HepG2 (cell line): ENCODE data around the gene CKLF. TPM values are rescaled to one million over a fixed set of nuclear protein-coding genes. Genes with fewer than 3 reads are reported as not detected.

Experiments
- BATF2 ChIP-seq: sonication (generic); formaldehyde crosslinking; IDR thresholded peaks from 2 replicates; pipeline ENCODE4 v1.8.0; 2022; ENCODE audit warnings: mild to moderate bottlenecking, missing genetic modification reagents, moderate library complexity
- BCL3 ChIP-seq: sonication (generic); formaldehyde crosslinking; IDR thresholded peaks from 2 replicates; pipeline ENCODE4 v1.5.1; 2020; ENCODE audit warnings: mild to moderate bottlenecking, missing genetic modification reagents, moderate library complexity
- CREM ChIP-seq, 2 experiments: sonication (generic) in 1 of 2; formaldehyde crosslinking in 1 of 2; IDR thresholded peaks; 2 replicates each; pipeline versions ENCODE4 v1.4.0 to v1.6.1; 2016 to 2020; ENCODE audit warnings: antibody characterized with exemption in 1 of 2, mild to moderate bottlenecking in 1 of 2, missing genetic modification reagents in 1 of 2
- DBP ChIP-seq: sonication (generic); formaldehyde crosslinking; IDR thresholded peaks from 2 replicates; pipeline ENCODE4 v1.4.0; 2020; ENCODE audit warnings: missing genetic modification reagents; ENCODE audit errors: not compliant biosample characterization
- E2F5 ChIP-seq: sonication (generic); formaldehyde crosslinking; conservative IDR thresholded peaks from 2 replicates; pipeline ENCODE4 v1.4.0; 2020; ENCODE audit warnings: missing genetic modification reagents
- HES4 ChIP-seq: sonication (generic); formaldehyde crosslinking; IDR thresholded peaks from 2 replicates; pipeline ENCODE4 v1.9.0; 2021; ENCODE audit warnings: mild to moderate bottlenecking, missing genetic modification reagents, borderline replicate concordance
- KAT8 ChIP-seq: IDR thresholded peaks from 2 replicates; pipeline ENCODE4 v1.6.1; 2016; ENCODE audit warnings: missing genetic modification reagents, missing compliant biosample characterization
- KDM5A ChIP-seq: fragments of 200-600 bp; sonication (generic); IDR thresholded peaks from 2 replicates; pipeline ENCODE4 v1.7.0; 2018; ENCODE audit warnings: antibody characterized with exemption, mild to moderate bottlenecking, low read length, borderline replicate concordance
- PCBP1 ChIP-seq: fragments of 200-400 bp; formaldehyde crosslinking; IDR thresholded peaks from 2 replicates; pipeline ENCODE4 v1.6.1; 2017; ENCODE audit warnings: mild to moderate bottlenecking, low read depth, low read length, borderline replicate concordance
- POLR2G ChIP-seq: fragments of 200-400 bp; formaldehyde crosslinking; IDR thresholded peaks from 2 replicates; pipeline ENCODE4 v1.6.1; 2018; ENCODE audit warnings: mild to moderate bottlenecking, low read depth, low read length, moderate library complexity
- TAF15 ChIP-seq: fragments of 200-400 bp; formaldehyde crosslinking; IDR thresholded peaks from one replicate; pipeline ENCODE4 v1.6.1; 2018; ENCODE audit warnings: mild to moderate bottlenecking, low read depth, low read length; ENCODE audit not compliant: poor library complexity, severe bottlenecking
- TFAP4 ChIP-seq: sonication (generic); IDR thresholded peaks from 2 replicates; pipeline ENCODE4 v1.6.1; 2016; ENCODE audit warnings: low read depth, borderline replicate concordance
- THAP8 ChIP-seq: sonication (generic); formaldehyde crosslinking; IDR thresholded peaks from 2 replicates; pipeline ENCODE4 v1.5.1; 2020; ENCODE audit warnings: missing genetic modification reagents, mild to moderate bottlenecking, borderline replicate concordance
- ZBTB20 ChIP-seq: sonication (generic); formaldehyde crosslinking; IDR thresholded peaks from 2 replicates; pipeline ENCODE4 v1.8.1; 2023; ENCODE audit warnings: missing genetic modification reagents, low read depth, mild to moderate bottlenecking, borderline replicate concordance
- ZBTB38 ChIP-seq: sonication (generic); formaldehyde crosslinking; IDR thresholded peaks from 2 replicates; pipeline ENCODE4 v1.5.1; 2020; ENCODE audit warnings: mild to moderate bottlenecking, missing genetic modification reagents
- ZFY ChIP-seq: sonication (generic); formaldehyde crosslinking; IDR thresholded peaks from 2 replicates; pipeline ENCODE4 v1.4.0; 2020; ENCODE audit warnings: missing genetic modification reagents
- ZGPAT ChIP-seq: IDR thresholded peaks from 2 replicates; pipeline ENCODE4 v1.6.1; 2016; ENCODE audit warnings: mild to moderate bottlenecking
- ZNF543 ChIP-seq: sonication (generic); formaldehyde crosslinking; IDR thresholded peaks from 2 replicates; pipeline ENCODE4 v1.4.0; 2020; ENCODE audit warnings: mild to moderate bottlenecking, missing genetic modification reagents
- ZNF790 ChIP-seq: sonication (generic); formaldehyde crosslinking; IDR thresholded peaks from 2 replicates; pipeline ENCODE4 v1.8.0; 2022; ENCODE audit warnings: missing genetic modification reagents, mild to moderate bottlenecking, borderline replicate concordance
- ZNF891 ChIP-seq: sonication (generic); formaldehyde crosslinking; IDR thresholded peaks from 2 replicates; pipeline ENCODE4 v1.5.0; 2020; ENCODE audit warnings: mild to moderate bottlenecking, missing genetic modification reagents
- polyA plus RNA-seq, 8 experiments: library from polyadenylated mRNA; depleted of rRNA in 3 of 8; stranded (reverse) in 7 of 8; unstranded in 1 of 8; fragments of >200 nt; fragmentation: Illumina TruSeq in 4 of 8; extraction: Trizol in 4 of 8; gene quantifications; 2 replicates each; pipeline versions ENCODE4 v1.2.1 to v1.2.3, GENCODE V29; 2011 to 2016; ENCODE audit warnings: low read depth in 4 of 8, missing spikeins in 1 of 8, mixed read lengths in 1 of 8; ENCODE audit not compliant: insufficient read depth in 1 of 8
- total RNA-seq, 5 experiments: library from RNA; depleted of rRNA; stranded (reverse); fragments of >200 nt; fragmentation: Illumina TruSeq; extraction: Trizol; gene quantifications; 2 replicates each; pipeline ENCODE4 v1.2.3, GENCODE V29; 2016; ENCODE audit warnings: low read depth in 1 of 5

CKLF gene
- total and polyA plus RNA-seq, 2 of the 13 experiments (the other 11 are each of a cell fraction or from before 2014, with no cell fraction given), result 120 to 167 TPM

- TF ChIP-seq ZBTB20 (peak; percentile 24; the same call in 1 of the 2 replicates), ZBTB38 (CRISPR knock-in tag) (no peak), ZGPAT (CRISPR knock-in tag) (peak; percentile 63; the same call in 1 of the 2 replicates), CREM (IDR thresholded peaks at IDR 0.05) (no peak), CREM (CRISPR knock-in tag; IDR thresholded peaks at IDR 0.05) (no peak), ZNF790 (CRISPR knock-in tag) (peak; percentile 74; the same call in 1 of the 2 replicates), ZNF543 (CRISPR knock-in tag) (peak; percentile 39; the same call in 1 of the 2 replicates), POLR2G (peak; percentile 41), E2F5 (CRISPR knock-in tag) (0 out of 2 replicates have a peak, but pooled peaks have one; percentile 12), THAP8 (peak; percentile 63; the same call in 1 of the 2 replicates), BCL3 (CRISPR knock-in tag) (peak; percentile 45; the same call in 1 of the 2 replicates), KAT8 (peak; percentile 47; the same call in 1 of the 2 replicates), KDM5A (no peak), TFAP4 (no peak), TAF15 (peak; percentile 9), ZNF891 (CRISPR knock-in tag) (0 out of 2 replicates have a peak, but pooled peaks have one; percentile 29), DBP (CRISPR knock-in tag) (peak; percentile 48), HES4 (peak; percentile 56; the same call in 1 of the 2 replicates), ZFY (CRISPR knock-in tag) (peak; percentile 54; the same call in 1 of the 2 replicates), BATF2 (no peak), PCBP1 (peak; percentile 23; the same call in 1 of the 2 replicates)
Measured at GRCh38 chr16:66605177-66605978, 53.0 kb downstream of the CKLF start (continued).
